Psoas muscle (tissue), 8 donors: ENCODE results near the gene DIAPH1. TPM values are rescaled to one million over a fixed set of nuclear protein-coding genes. Genes with fewer than 3 reads are reported as not detected.

Experiments used
- ATAC-seq, 4 donors: fragments of 200-7000 bp; cut with Tn5 transposase; one replicate each; pipeline ENCODE4 v1.9.1; 2020; ENCODE audit warnings: moderate library complexity in 3 of 4, mild to moderate bottlenecking in 2 of 4
- DNase-seq, 2 donors: peaks; one replicate each; pipeline ENCODE4 v3.0.0-alpha.2; 2020
- H3K27ac ChIP-seq: fragments of 200-600 bp; one replicate; pipeline ENCODE4 v1.8.0; 2022
- H3K27me3 ChIP-seq, 3 donors: fragments of 200-600 bp in 1 of 3; one replicate each; pipeline versions ENCODE4 v1.6.1 to v1.8.0; 2013 to 2022; ENCODE audit warnings: low read length in 2 of 3, mild to moderate bottlenecking in 2 of 3, moderate library complexity in 1 of 3; ENCODE audit not compliant: insufficient read depth in 3 of 3
- H3K36me3 ChIP-seq, 2 donors: fragments of 200-600 bp in 1 of 2; one replicate each; pipeline versions ENCODE4 v1.6.1 to v1.8.0; 2013 to 2022; ENCODE audit warnings: low read depth in 1 of 2, mild to moderate bottlenecking in 1 of 2, moderate library complexity in 1 of 2; ENCODE audit not compliant: insufficient read depth in 1 of 2
- H3K4me1 ChIP-seq: fragments of 200-600 bp; one replicate; pipeline ENCODE4 v1.8.0; 2022
- H3K4me3 ChIP-seq: fragments of 200-600 bp; one replicate; pipeline ENCODE4 v1.8.0; 2022; ENCODE audit warnings: mild to moderate bottlenecking
- H3K9me3 ChIP-seq: fragments of 200-600 bp; one replicate; pipeline ENCODE4 v1.8.0; 2022
- WGBS, 3 donors: extraction: QIAGEN DNeasy Blood & Tissue Kit; methylation state at CpG; one replicate each; pipeline versions ENCODE4 v1.1.6 to v1.1.7; 2013; 5-methylcytosine and 5-hydroxymethylcytosine counted together
- intact Hi-C, 2 donors: fragments of 100-400 bp; cut with DNase I; formaldehyde crosslinking; loops; one replicate each; pipeline versions ENCODE4 v1.11.0 to v1.14.2; 2022
- polyA plus RNA-seq, 3 donors: library from polyadenylated mRNA; stranded (reverse); fragments of 200-250 nt; gene quantifications; one replicate each; pipeline ENCODE4 v1.2.3, GENCODE V29; 2013
- total RNA-seq, 4 donors: library from RNA; stranded (reverse); fragmentation: NEBNext Ultra II Directional in 2 of 4; extraction: Animal tissue kit (Norgen Biotek cat#: 25700) in 2 of 4; gene quantifications; one replicate each; pipeline versions ENCODE4 v1.2.1 to v1.2.4, GENCODE V29; 2021 to 2023
- TF ChIP-seq, protein P1 (sequence below): fragments of 200-600 bp; IDR thresholded peaks from one replicate; pipeline ENCODE4 v1.8.0; 2022; ENCODE audit warnings: antibody characterized with exemption
- donor health status: healthy with polysubstance abuse.
- donor health status: DM: no; HTN: no; CAD: no; lungs with moderate emphysema.
- donor health status: Bipolar disorder and iron deficiency.
- donor health status: healthy.
- donor health status: DM: yes; HTN: yes; CAD: no.
- donor health status: DM: no; HTN: no; CAD: no.
- donor health status: DM: no; HTN: no; CAD: no.
- donor health status: DM: yes; HTN: yes; CAD: no.

DIAPH1 gene
- total and polyA plus RNA-seq, 7 donors = 93.1 to 217 (median 137) TPM

GRCh38 chr5:141523991-141524390 is 94.8 kb downstream of the DIAPH1 start:
- Histone ChIP-seq H3K4me3 (no peak overlapping the region), H3K27ac (peak overlapping the region; percentile 43), H3K36me3 (peaks cover 11 to 68% of the 10 kb centered on the region in 2 donors), H3K9me3 (no peaks in the 10 kb centered on the region), H3K4me1 (peaks cover 66% of the 10 kb centered on the region), H3K27me3 (no peaks in the 10 kb centered on the region)
- intact Hi-C loops = loop anchor here (2.0 to 5.0 kb wide), 3 partner anchors 33 to 102 kb away; partner anchors contain the start of genes PCDHGA11 (in 1 of the 2) and PCDHGC3 (in 1 of the 2)
- 60 to 84% (median 68%) methylated on average over 8 of the region's 8 CpGs for WGBS, 3 donors
- TF ChIP-seq, protein P1, sequence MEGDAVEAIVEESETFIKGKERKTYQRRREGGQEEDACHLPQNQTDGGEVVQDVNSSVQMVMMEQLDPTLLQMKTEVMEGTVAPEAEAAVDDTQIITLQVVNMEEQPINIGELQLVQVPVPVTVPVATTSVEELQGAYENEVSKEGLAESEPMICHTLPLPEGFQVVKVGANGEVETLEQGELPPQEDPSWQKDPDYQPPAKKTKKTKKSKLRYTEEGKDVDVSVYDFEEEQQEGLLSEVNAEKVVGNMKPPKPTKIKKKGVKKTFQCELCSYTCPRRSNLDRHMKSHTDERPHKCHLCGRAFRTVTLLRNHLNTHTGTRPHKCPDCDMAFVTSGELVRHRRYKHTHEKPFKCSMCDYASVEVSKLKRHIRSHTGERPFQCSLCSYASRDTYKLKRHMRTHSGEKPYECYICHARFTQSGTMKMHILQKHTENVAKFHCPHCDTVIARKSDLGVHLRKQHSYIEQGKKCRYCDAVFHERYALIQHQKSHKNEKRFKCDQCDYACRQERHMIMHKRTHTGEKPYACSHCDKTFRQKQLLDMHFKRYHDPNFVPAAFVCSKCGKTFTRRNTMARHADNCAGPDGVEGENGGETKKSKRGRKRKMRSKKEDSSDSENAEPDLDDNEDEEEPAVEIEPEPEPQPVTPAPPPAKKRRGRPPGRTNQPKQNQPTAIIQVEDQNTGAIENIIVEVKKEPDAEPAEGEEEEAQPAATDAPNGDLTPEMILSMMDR = no peak
- no peak for ATAC-seq
- no peak for DNase-seq

GRCh38 chr5:141522301-141522700 is 96.5 kb downstream of the DIAPH1 start:
- Histone ChIP-seq H3K4me1 (peaks cover 69% of the 10 kb centered on the region), H3K4me3 (no peak overlapping the region), H3K9me3 (no peaks in the 10 kb centered on the region), H3K27me3 (no peaks in the 10 kb centered on the region), H3K27ac (peak overlapping the region; percentile 90), H3K36me3 (peaks cover 12 to 66% of the 10 kb centered on the region in 2 donors)
- intact Hi-C loops = loop anchor here (5.0 kb wide), 2 partner anchors 35 to 100 kb away; partner anchors contain the start of gene PCDHGA11 (in 1 of the 2)
- no peak for ATAC-seq
- TF ChIP-seq, protein P1 = no peak
- 13 to 29% (median 24%) methylated on average over 2 of the region's 2 CpGs for WGBS, 3 donors
- DNase-seq = no peak

DNA sequence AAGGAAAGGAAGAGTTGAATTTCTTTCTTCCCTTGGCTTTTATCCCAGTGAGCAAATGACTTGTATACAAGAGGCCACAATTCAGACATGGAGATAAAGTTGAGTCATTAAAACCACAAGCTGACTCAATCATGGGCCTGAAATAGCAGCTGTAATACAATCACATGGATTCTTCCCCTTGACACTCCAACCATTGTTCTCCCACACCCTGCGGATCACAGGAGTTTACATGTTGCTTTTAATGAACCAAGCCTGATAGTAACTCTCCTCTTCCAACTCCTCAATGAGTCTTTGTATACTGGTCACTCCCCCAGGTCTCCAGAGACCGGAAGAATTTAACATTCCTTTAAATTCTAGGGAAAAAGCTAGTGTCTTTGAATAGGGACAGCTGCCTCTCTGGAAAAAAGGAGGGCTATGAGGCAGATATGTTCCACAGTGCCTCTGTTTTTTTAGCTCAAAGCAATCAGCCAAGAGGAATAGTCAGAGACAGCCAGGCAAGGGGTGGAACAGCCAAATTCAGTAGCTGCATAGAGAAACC is 97.5 kb downstream of the DIAPH1 start:
- intact Hi-C loops = loop anchor here (5.0 kb wide), 2 partner anchors 36 to 99 kb away; partner anchors contain the start of gene PCDHGA11 (in 1 of the 2)
- ATAC-seq (peak; percentile 79 to 85 (median 84)), DNase-seq (no peak)
- WGBS, 3 donors = 12 to 15% (median 14%) methylated on average over 2 of the region's 2 CpGs
- H3K36me3 ChIP-seq = peaks cover 9 to 66% of the 10 kb centered on the region in 2 donors
- H3K27me3 ChIP-seq = no peaks in the 10 kb centered on the region
- peaks cover 78% of the 10 kb centered on the region for H3K4me1 ChIP-seq
- no peaks in the 10 kb centered on the region for H3K9me3 ChIP-seq
- peak overlapping the region; percentile 6 for H3K4me3 ChIP-seq
- peak overlapping the region; percentile 90 for H3K27ac ChIP-seq
- TF ChIP-seq, protein P1 = no peak

DNA sequence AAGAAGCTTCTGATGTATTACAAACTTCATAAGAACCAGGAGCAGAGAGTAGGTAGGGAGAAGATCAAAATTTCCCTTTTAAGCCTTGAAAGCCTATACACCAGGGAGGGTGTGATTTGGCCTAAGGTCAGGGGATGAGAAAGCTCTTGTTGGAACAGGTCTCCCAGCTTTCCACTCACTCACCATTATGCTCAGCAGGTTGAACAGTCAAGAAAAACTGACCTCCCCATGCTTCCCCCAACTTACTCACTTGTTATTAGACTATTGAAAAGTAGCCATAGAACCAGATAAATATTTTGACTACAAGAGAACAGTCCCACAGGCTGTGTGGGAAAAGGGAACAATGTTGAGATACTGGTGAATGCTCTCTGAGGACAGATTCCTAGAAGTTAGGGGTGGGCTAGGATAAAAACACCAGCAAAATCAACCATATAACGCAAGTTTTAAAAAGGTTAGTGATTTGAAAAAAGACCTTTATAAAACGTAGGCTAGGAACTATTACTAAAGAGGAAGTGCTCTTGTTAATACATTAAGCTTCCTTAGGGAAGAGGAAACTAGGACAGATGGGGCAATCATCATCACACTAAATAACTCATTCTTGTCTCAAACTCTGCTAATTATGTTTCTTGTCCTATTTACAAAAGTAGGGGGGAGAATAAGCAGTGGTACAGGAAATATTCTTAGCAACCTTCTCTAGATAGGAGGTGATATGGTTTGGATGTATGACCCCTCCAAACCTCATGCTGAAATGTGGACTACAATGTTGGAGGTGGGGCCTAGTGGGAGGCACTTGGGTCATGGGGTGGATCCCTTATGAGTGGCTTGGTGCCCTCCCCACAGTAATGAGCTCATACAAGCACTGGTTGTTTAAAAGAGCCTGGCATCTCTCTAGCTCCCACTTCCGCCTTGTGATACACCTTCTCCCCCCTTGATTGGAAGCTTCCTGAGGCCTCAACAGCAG is 98.9 kb downstream of the DIAPH1 start:
- peaks cover 7 to 66% of the 10 kb centered on the region in 2 donors for H3K36me3 ChIP-seq
- no peak overlapping the region for H3K4me3 ChIP-seq
- H3K4me1 ChIP-seq = peaks cover 88% of the 10 kb centered on the region
- intact Hi-C loops = loop anchor here (5.0 kb wide), 2 partner anchors 37 to 98 kb away; partner anchors contain the start of gene PCDHGA11 (in 1 of the 2)
- WGBS, 3 donors = 70 to 81% (median 75%) methylated on average over 3 of the region's 3 CpGs
- no peaks in the 10 kb centered on the region for H3K9me3 ChIP-seq
- TF ChIP-seq, protein P1 = no peak
- no peak for ATAC-seq
- H3K27ac ChIP-seq = peak overlapping the region; percentile 90
- no peaks in the 10 kb centered on the region for H3K27me3 ChIP-seq
- DNase-seq = no peak
